Peyer's patch (tissue), 4 donors: ENCODE measurements around the gene USP3. TPM values are rescaled to one million over a fixed set of nuclear protein-coding genes. Genes with fewer than 3 reads are reported as not detected.

ENCODE experiments used
- DNase-seq, 3 donors: peaks; one replicate each; pipeline ENCODE4 v3.0.0-alpha.2; 2017 to 2019
- H3K27ac ChIP-seq, 4 donors: fragments of 200-600 bp; sonication (generic); one replicate each; pipeline ENCODE4 v1.5.1; 2016 to 2019
- H3K27me3 ChIP-seq, 2 donors: fragments of 200-600 bp; sonication (generic); one replicate each; pipeline ENCODE4 v1.5.1; 2019
- H3K36me3 ChIP-seq, 3 donors: fragments of 200-600 bp; sonication (generic); one replicate each; pipeline ENCODE4 v1.5.1; 2016 to 2019
- H3K4me1 ChIP-seq, 4 donors: fragments of 200-600 bp; sonication (generic); one replicate each; pipeline ENCODE4 v1.5.1; 2016 to 2019
- H3K4me3 ChIP-seq, 4 donors: fragments of 200-600 bp; sonication (generic); 1 replicate in 3 of 4; 2 replicates in 1 of 4; pipeline ENCODE4 v1.5.1; 2016 to 2019; ENCODE audit warnings: mild to moderate bottlenecking in 1 of 4
- H3K9me3 ChIP-seq, 4 donors: fragments of 200-600 bp; sonication (generic); one replicate each; pipeline ENCODE4 v1.5.1; 2016 to 2019; ENCODE audit warnings: mild to moderate bottlenecking in 1 of 4
- POLR2A ChIP-seq, 2 donors: fragments of 450-650 bp; IDR thresholded peaks; one replicate each; pipeline ENCODE4 v1.5.1; 2017; ENCODE audit warnings: antibody characterized with exemption in 2 of 2, mild to moderate bottlenecking in 2 of 2, moderate library complexity in 2 of 2
- total RNA-seq, 4 donors: library from RNA; depleted of rRNA; stranded (reverse); fragments of >200 nt; gene quantifications; one replicate each; pipeline ENCODE4 v1.1.0, GENCODE V29; 2016
- TF ChIP-seq, protein P1 (sequence below), 6 experiments: fragments of 450-650 bp in 4 of 6; fragments of 200-600 bp in 2 of 6; sonication (generic) in 1 of 6; IDR thresholded peaks; one replicate each; pipeline ENCODE4 v1.5.1; 2017 to 2019; ENCODE audit warnings: antibody characterized with exemption in 6 of 6, mild to moderate bottlenecking in 3 of 6, moderate library complexity in 1 of 6

USP3 gene
- total RNA-seq, 4 donors from 2014 or later, result 67.8 to 86.1 (median 76.9) TPM

DNA sequence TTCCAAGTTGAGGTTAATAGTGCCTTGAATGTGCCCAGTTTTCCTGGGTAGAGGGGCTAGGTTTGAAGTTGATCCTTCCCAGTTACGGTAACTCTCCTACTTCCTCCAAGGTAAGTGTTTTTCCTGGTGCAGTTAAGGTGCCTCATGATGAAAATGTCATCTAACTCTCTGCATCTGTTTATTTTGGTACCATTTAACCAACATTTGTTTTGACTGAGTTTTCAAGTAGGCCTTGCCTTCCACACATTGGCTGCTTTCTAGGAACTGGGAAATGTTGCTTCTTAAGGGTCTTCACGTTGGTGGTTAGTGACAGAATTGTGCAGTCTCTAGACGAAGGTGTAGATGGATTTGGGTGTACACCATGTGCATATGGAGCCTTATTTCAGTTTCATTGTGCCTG is 31.3 kb downstream of the USP3 start:
- Histone ChIP-seq H3K36me3 (peaks cover 0 to 16% (median 0%) of the 10 kb centered on the region in 3 donors), H3K9me3 (no peaks in the 10 kb centered on the region), H3K4me3 (no peak overlapping the region), H3K27me3 (no peaks in the 10 kb centered on the region), H3K27ac (no peak overlapping the region), H3K4me1 (no peaks in the 10 kb centered on the region)
- TF ChIP-seq, protein P1, sequence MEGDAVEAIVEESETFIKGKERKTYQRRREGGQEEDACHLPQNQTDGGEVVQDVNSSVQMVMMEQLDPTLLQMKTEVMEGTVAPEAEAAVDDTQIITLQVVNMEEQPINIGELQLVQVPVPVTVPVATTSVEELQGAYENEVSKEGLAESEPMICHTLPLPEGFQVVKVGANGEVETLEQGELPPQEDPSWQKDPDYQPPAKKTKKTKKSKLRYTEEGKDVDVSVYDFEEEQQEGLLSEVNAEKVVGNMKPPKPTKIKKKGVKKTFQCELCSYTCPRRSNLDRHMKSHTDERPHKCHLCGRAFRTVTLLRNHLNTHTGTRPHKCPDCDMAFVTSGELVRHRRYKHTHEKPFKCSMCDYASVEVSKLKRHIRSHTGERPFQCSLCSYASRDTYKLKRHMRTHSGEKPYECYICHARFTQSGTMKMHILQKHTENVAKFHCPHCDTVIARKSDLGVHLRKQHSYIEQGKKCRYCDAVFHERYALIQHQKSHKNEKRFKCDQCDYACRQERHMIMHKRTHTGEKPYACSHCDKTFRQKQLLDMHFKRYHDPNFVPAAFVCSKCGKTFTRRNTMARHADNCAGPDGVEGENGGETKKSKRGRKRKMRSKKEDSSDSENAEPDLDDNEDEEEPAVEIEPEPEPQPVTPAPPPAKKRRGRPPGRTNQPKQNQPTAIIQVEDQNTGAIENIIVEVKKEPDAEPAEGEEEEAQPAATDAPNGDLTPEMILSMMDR (IDR thresholded peaks at IDR 0.05), result no peak
- no peak for TF ChIP-seq POLR2A (IDR thresholded peaks at IDR 0.05)
- DNase-seq, result no peak

DNA sequence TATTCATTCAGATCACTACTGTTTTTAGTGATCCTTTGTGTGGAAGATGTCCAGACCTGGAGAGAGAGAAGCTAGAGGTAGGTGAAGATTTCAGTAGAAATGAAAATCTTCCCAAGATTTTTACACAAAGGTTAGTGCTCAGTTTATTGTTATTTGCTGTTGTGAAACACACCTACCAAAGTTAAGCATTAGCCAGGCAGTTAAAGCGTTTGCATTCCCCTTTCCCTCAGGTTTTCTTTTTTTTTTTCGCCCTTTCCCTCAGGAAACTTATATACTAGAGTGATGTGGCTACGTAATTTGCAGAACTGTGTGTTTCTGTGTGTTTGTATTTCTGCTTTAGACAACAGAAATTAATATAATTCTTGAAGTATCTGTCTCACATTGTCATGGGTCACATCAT is 34.5 kb downstream of the USP3 start:
- Histone ChIP-seq H3K27me3 (no peaks in the 10 kb centered on the region), H3K4me1 (peaks cover 0 to 8% (median 3%) of the 10 kb centered on the region in 4 donors), H3K36me3 (peaks cover 0 to 16% (median 0%) of the 10 kb centered on the region in 3 donors), H3K27ac (no peak overlapping the region), H3K9me3 (no peaks in the 10 kb centered on the region), H3K4me3 (no peak overlapping the region)
- no peak for TF ChIP-seq POLR2A (IDR thresholded peaks at IDR 0.05)
- TF ChIP-seq, protein P1 (IDR thresholded peaks at IDR 0.05), result no peak
- no peak for DNase-seq

DNA sequence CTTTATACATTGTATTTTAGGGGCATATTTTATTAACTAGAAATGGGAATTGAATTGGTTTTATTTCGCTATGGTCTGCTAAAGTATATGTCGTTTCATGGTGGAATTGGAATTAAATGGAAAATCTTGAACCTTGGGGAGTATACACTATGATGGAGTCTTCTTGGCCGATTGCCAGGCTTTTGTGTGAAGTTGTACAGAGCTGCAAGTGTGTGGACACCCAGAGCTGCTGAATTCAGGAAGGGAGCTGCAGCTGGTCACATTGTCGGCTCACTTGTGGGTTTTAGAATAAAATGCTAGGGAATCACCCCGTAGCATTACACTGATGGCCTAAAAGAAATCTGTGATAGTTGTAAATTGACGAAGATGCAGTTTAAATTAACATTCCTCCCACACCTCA is 35.1 kb downstream of the USP3 start:
- H3K27me3 ChIP-seq, result no peaks in the 10 kb centered on the region
- no peaks in the 10 kb centered on the region for H3K9me3 ChIP-seq
- no peak overlapping the region for H3K27ac ChIP-seq
- no peak for DNase-seq
- no peak overlapping the region for H3K4me3 ChIP-seq
- peaks cover 0 to 16% (median 0%) of the 10 kb centered on the region in 3 donors for H3K36me3 ChIP-seq
- peaks cover 0 to 8% (median 3%) of the 10 kb centered on the region in 4 donors for H3K4me1 ChIP-seq
- TF ChIP-seq, protein P1 (IDR thresholded peaks at IDR 0.05), result no peak
- no peak for TF ChIP-seq POLR2A (IDR thresholded peaks at IDR 0.05)

DNA sequence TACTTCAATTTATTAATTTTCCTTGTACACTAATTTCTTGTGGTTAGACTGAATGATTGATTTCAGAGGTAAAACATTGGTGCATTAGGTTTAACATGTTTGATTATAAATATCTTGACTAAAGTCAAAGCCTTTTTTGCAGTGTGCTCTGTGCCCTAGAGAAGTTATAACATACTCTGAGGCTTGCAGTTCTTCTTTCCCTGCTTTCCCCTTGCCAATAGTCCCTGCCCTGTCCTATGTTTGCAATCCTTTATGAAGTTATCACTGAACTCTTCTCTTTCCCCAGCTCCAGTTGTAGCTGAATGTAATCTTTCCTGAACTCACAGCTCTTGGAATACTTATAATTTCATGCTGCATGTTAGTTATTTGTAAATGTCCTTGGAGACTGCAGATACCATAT is 35.6 kb downstream of the USP3 start:
- TF ChIP-seq, protein P1 (IDR thresholded peaks at IDR 0.05), result no peak
- TF ChIP-seq POLR2A (IDR thresholded peaks at IDR 0.05), result no peak
- no peak overlapping the region for H3K27ac ChIP-seq
- DNase-seq, result no peak
- peaks cover 0 to 16% (median 0%) of the 10 kb centered on the region in 3 donors for H3K36me3 ChIP-seq
- H3K4me1 ChIP-seq, result peaks cover 0 to 8% (median 3%) of the 10 kb centered on the region in 4 donors
- no peaks in the 10 kb centered on the region for H3K9me3 ChIP-seq
- H3K27me3 ChIP-seq, result no peaks in the 10 kb centered on the region
- no peak overlapping the region for H3K4me3 ChIP-seq

DNA sequence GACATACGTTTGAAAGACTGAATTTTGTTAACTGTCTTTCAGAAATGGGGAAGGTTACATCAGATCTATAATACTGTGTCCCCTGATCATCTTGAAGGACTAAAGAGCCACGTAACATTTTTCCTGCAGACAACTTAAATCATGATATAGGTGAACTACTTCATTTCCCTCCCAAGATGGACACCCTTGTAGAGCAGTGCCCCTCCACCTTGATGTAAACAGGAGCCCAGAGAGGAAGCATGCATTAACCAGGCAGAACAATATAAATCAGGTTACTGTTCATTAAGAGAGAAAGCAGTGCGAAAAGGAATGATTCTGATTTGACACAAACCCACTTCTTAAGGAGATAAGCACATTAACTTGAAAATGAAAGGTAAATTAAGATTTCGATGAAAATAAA is 36.1 kb downstream of the USP3 start:
- DNase-seq, result no peak
- no peaks in the 10 kb centered on the region for H3K27me3 ChIP-seq
- peaks cover 0 to 16% (median 0%) of the 10 kb centered on the region in 3 donors for H3K36me3 ChIP-seq
- no peaks in the 10 kb centered on the region for H3K9me3 ChIP-seq
- no peak overlapping the region for H3K4me3 ChIP-seq
- no peak overlapping the region for H3K27ac ChIP-seq
- TF ChIP-seq, protein P1 (IDR thresholded peaks at IDR 0.05), result no peak
- TF ChIP-seq POLR2A (IDR thresholded peaks at IDR 0.05), result no peak
- H3K4me1 ChIP-seq, result peaks cover 0 to 8% (median 3%) of the 10 kb centered on the region in 4 donors
